HepG2 (cell line): Measurements from ENCODE around the gene SLC24A4. TPM values are rescaled to one million over a fixed set of nuclear protein-coding genes. Genes with fewer than 3 reads are reported as not detected.

Source experiments
- ATAC-seq: fragments of 200-7000 bp; cut with Tn5 transposase; 3 replicates; pipeline ENCODE4 v1.9.1; 2020; ENCODE audit warnings: mild to moderate bottlenecking, moderate library complexity
- BruUV-seq: library from RNA; stranded (reverse); fragments of 400-500 nt; replicated peaks from 2 replicates; lab custom pipeline; 2021; lab: Mats Ljungman, UMichigan
- CTCF ChIA-PET: fragments of 300-600 bp; formaldehyde crosslinking; extraction: SDS; loops from one replicate; lab custom pipeline; 2021; ENCODE audit warnings: low total read pairs, inconsistent platforms, low intra/inter-chr PET ratio; lab: Yijun Ruan, JAX
- POLR2A ChIA-PET: fragments of 350-600 bp; sonication (Branson Sonifier 250); formaldehyde crosslinking; loops from one replicate; lab custom pipeline; 2020; ENCODE audit warnings: antibody characterized with exemption, inconsistent platforms; lab: Yijun Ruan, JAX
- DNase-seq: peaks from one replicate; pipeline ENCODE4 v3.0.0-alpha.2; 2015; ENCODE audit warnings: low spot score
- FAIRE-seq: peaks from 3 replicates; lab custom pipeline; 2011; peaks lifted over from hg19 to GRCh38; lab: Jason Lieb, UNC
- H2AFZ ChIP-seq: one replicate; pipeline ENCODE4 v1.6.1; 2011; ENCODE audit warnings: low read length, inconsistent platforms
- H3K27ac ChIP-seq: fragments of 300-600 bp; 3 replicates; pipeline ENCODE4 v1.8.0; 2011; ENCODE audit warnings: mixed run types, mild to moderate bottlenecking, mixed read lengths, low read length, inconsistent platforms; ENCODE audit not compliant: insufficient read depth; ENCODE audit errors: extremely low read length
- H3K27me3 ChIP-seq, 2 experiments: fragments of 200-600 bp in 1 of 2; 2 replicates in 1 of 2; 3 replicates in 1 of 2; pipeline versions ENCODE4 v1.6.0 to v1.8.0; 2011; ENCODE audit warnings: low read length in 2 of 2, mild to moderate bottlenecking in 2 of 2, moderate library complexity in 2 of 2, inconsistent platforms in 1 of 2; ENCODE audit not compliant: insufficient read depth in 2 of 2, control insufficient read depth in 1 of 2
- H3K36me3 ChIP-seq, 2 experiments: fragments of 200-600 bp in 1 of 2; replicated peaks in 1 of 2; 2 replicates in 1 of 2; 3 replicates in 1 of 2; pipeline versions ENCODE4 v1.5.1 to v1.8.0; 2011; ENCODE audit warnings: low read length in 2 of 2, inconsistent platforms in 1 of 2; ENCODE audit not compliant: insufficient read depth in 2 of 2, control insufficient read depth in 1 of 2
- H3K4me1 ChIP-seq: 2 replicates; pipeline ENCODE4 v1.5.1; 2012; ENCODE audit warnings: low read length, inconsistent platforms; ENCODE audit not compliant: insufficient read depth
- H3K4me2 ChIP-seq: 2 replicates; pipeline ENCODE4 v1.6.0; 2011; ENCODE audit warnings: low read depth, low read length, inconsistent platforms
- H3K4me3 ChIP-seq, 3 experiments: fragments of 200-600 bp in 1 of 3; sonication (generic), shearing (Covaris generic) in 1 of 3; replicated peaks in 1 of 3; 2 replicates each; pipeline ENCODE4 v1.5.1; 2011 to 2016; ENCODE audit warnings: low read length in 3 of 3, inconsistent platforms in 2 of 3, low read depth in 2 of 3, mild to moderate bottlenecking in 2 of 3, control low read depth in 1 of 3, mixed read lengths in 1 of 3; ENCODE audit not compliant: insufficient read depth in 1 of 3
- H3K79me2 ChIP-seq: one replicate; pipeline ENCODE4 v1.6.1; 2011; ENCODE audit warnings: low read length, inconsistent platforms; ENCODE audit not compliant: insufficient read depth
- H3K9ac ChIP-seq: 2 replicates; pipeline ENCODE4 v1.6.0; 2011; ENCODE audit warnings: mild to moderate bottlenecking, low read depth, low read length, inconsistent platforms; ENCODE audit not compliant: insufficient read depth
- H3K9me3 ChIP-seq: 2 replicates; pipeline ENCODE4 v1.5.1; 2012; ENCODE audit warnings: mild to moderate bottlenecking, low read length
- H4K20me1 ChIP-seq: 2 replicates; pipeline ENCODE4 v1.6.0; 2011; ENCODE audit warnings: inconsistent platforms, mild to moderate bottlenecking, low read length, moderate library complexity; ENCODE audit not compliant: insufficient read depth
- BRCA1 ChIP-seq: sonication (generic); formaldehyde crosslinking; IDR thresholded peaks from 2 replicates; pipeline ENCODE4 v1.4.0; 2020; ENCODE audit warnings: missing genetic modification reagents
- CEBPB ChIP-seq: IDR thresholded peaks from 2 replicates; pipeline ENCODE4 v1.6.1; 2011; ENCODE audit warnings: low read depth, low read length, improper control_type of control experiment, borderline replicate concordance
- DDIT3 ChIP-seq: sonication (generic); formaldehyde crosslinking; IDR thresholded peaks from 2 replicates; pipeline ENCODE4 v1.4.0; 2020; ENCODE audit warnings: mild to moderate bottlenecking, missing genetic modification reagents
- LRRFIP1 ChIP-seq: sonication (generic); formaldehyde crosslinking; conservative IDR thresholded peaks from 2 replicates; pipeline ENCODE4 v1.4.0; 2020; ENCODE audit warnings: missing genetic modification reagents
- PRPF4 ChIP-seq: fragments of 200-400 bp; formaldehyde crosslinking; IDR thresholded peaks from 2 replicates; pipeline ENCODE4 v1.6.1; 2016; ENCODE audit warnings: low read length, low read depth; ENCODE audit not compliant: poor library complexity, severe bottlenecking
- ZIK1 ChIP-seq: sonication (generic); formaldehyde crosslinking; IDR thresholded peaks from 2 replicates; pipeline ENCODE4 v1.5.0; 2020; ENCODE audit warnings: mild to moderate bottlenecking, low read depth, missing genetic modification reagents, borderline replicate concordance
- ZNF124 ChIP-seq: sonication (generic); formaldehyde crosslinking; IDR thresholded peaks from 2 replicates; pipeline ENCODE4 v1.4.0; 2020; ENCODE audit warnings: missing genetic modification reagents
- ZNF296 ChIP-seq: sonication (generic); formaldehyde crosslinking; conservative IDR thresholded peaks from 2 replicates; pipeline ENCODE4 v1.5.0; 2020; ENCODE audit warnings: mild to moderate bottlenecking, missing genetic modification reagents
- ZNF343 ChIP-seq: sonication (generic); formaldehyde crosslinking; IDR thresholded peaks from 2 replicates; pipeline ENCODE4 v1.4.0; 2020; ENCODE audit warnings: mild to moderate bottlenecking, missing genetic modification reagents
- ZNF564 ChIP-seq: sonication (generic); formaldehyde crosslinking; IDR thresholded peaks from 2 replicates; pipeline ENCODE4 v1.8.1; 2023; ENCODE audit warnings: mild to moderate bottlenecking, missing genetic modification reagents
- ZNF607 ChIP-seq: sonication (generic); formaldehyde crosslinking; IDR thresholded peaks from 2 replicates; pipeline ENCODE4 v1.5.1; 2020; ENCODE audit warnings: missing genetic modification reagents, mild to moderate bottlenecking, borderline replicate concordance
- ZNF629 ChIP-seq: sonication (generic); formaldehyde crosslinking; conservative IDR thresholded peaks from 2 replicates; pipeline ENCODE4 v1.5.0; 2020; ENCODE audit warnings: missing genetic modification reagents
- WGBS: methylation state at CpG from one replicate; pipeline ENCODE4 v1.1.6; 2017; ENCODE audit warnings: low lambda C conversion rate; 5-methylcytosine and 5-hydroxymethylcytosine counted together
- in situ Hi-C: cut with HindIII; loops from 2 replicates; pipeline ENCODE4 v1.10.0; 2017; ENCODE audit warnings: low pct_unique_long_range_greater_than_20kb; ENCODE audit not compliant: extremely low pct_ligation_motif_present
- intact Hi-C: fragments of 100-400 bp; cut with micrococcal nuclease; formaldehyde crosslinking; loops from one replicate; pipeline ENCODE4 v1.10.0; 2022; ENCODE audit not compliant: unreplicated experiment
- polyA plus RNA-seq, 8 experiments: library from polyadenylated mRNA; depleted of rRNA in 3 of 8; stranded (reverse) in 7 of 8; unstranded in 1 of 8; fragments of >200 nt; fragmentation: Illumina TruSeq in 4 of 8; extraction: Trizol in 4 of 8; gene quantifications; 2 replicates each; pipeline versions ENCODE4 v1.2.1 to v1.2.3, GENCODE V29; 2011 to 2016; ENCODE audit warnings: low read depth in 4 of 8, missing spikeins in 1 of 8, mixed read lengths in 1 of 8; ENCODE audit not compliant: insufficient read depth in 1 of 8
- total RNA-seq, 5 experiments: library from RNA; depleted of rRNA; stranded (reverse); fragments of >200 nt; fragmentation: Illumina TruSeq; extraction: Trizol; gene quantifications; 2 replicates each; pipeline ENCODE4 v1.2.3, GENCODE V29; 2016; ENCODE audit warnings: low read depth in 1 of 5
- TF ChIP-seq, protein P1 (sequence below): sonication (generic); formaldehyde crosslinking; IDR thresholded peaks from 2 replicates; pipeline ENCODE4 v1.5.0; 2020; ENCODE audit warnings: missing genetic modification reagents
- TF ChIP-seq, protein P2 (sequence below): sonication (generic); formaldehyde crosslinking; IDR thresholded peaks from 2 replicates; pipeline ENCODE4 v1.5.0; 2020; ENCODE audit warnings: mild to moderate bottlenecking, low read depth, missing genetic modification reagents, borderline replicate concordance

Gene SLC24A4
- total and polyA plus RNA-seq, 2 of the 13 experiments (the other 11 are each of a cell fraction or from before 2014, with no cell fraction given): not detected

DNA sequence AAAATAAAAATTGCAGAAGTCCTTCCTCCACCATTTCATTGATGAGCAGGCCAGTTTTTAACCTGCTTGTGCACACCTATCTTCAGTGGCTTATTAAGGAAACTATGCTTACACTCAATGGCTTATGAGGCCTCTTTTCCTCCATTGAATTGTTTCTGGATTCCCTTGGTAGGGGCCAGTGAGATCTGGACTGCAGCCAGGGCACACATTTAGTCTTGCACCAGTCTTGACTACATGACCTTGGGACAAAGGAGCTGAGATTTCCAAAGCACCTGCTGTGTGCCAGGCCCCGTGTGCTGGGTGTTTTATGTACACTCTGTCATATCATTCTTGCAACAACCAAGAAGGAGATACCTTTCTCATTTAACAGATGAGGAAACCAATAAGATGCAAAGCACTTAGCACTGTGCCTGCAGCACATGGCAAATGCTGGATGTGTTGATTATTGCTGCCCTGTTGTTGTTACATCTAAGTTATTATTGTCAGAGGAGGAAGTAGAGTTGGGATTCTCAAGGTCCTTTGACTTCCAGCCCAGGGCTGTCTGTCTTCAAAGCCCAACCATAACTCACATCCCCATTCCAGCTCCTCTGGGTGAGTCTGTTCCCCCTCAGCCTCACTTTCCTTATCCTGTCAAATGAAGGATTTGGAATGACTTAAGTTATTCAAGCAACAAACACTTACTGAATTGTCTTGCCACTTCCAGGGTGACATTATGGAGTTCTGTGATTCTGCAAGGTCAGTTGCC lies 159.0 kb downstream of the SLC24A4 start:
- H4K20me1 ChIP-seq: no peaks in the 10 kb centered on the region
- FAIRE-seq (no peak), DNase-seq (no peak), ATAC-seq (no peak)
- ChIA-PET POLR2A (no interaction called here), CTCF (no interaction called here)
- H3K79me2 ChIP-seq: no peaks in the 10 kb centered on the region
- H3K4me3 ChIP-seq: no peak overlapping the region
- no peak overlapping the region for H2AFZ ChIP-seq
- H3K9ac ChIP-seq: no peak overlapping the region
- H3K27ac ChIP-seq: no peak overlapping the region
- intact Hi-C loops (no loop called here), in situ Hi-C loops (no loop called here)
- no peak overlapping the region for H3K4me2 ChIP-seq
- BruUV-seq: no TSS peak
- TF ChIP-seq ZNF343 (no peak), ZNF629 (CRISPR knock-in tag) (no peak), LRRFIP1 (CRISPR knock-in tag) (no peak), PRPF4 (no peak), BRCA1 (CRISPR knock-in tag) (no peak), CEBPB (no peak), ZIK1 (CRISPR knock-in tag) (no peak), ZNF296 (CRISPR knock-in tag) (no peak), ZNF124 (no peak), DDIT3 (CRISPR knock-in tag) (no peak), ZNF564 (CRISPR knock-in tag) (no peak), ZNF607 (CRISPR knock-in tag) (no peak)
- TF ChIP-seq, protein P1, sequence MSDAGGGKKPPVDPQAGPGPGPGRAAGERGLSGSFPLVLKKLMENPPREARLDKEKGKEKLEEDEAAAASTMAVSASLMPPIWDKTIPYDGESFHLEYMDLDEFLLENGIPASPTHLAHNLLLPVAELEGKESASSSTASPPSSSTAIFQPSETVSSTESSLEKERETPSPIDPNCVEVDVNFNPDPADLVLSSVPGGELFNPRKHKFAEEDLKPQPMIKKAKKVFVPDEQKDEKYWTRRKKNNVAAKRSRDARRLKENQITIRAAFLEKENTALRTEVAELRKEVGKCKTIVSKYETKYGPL (CRISPR knock-in tag): no peak
- TF ChIP-seq, protein P2, sequence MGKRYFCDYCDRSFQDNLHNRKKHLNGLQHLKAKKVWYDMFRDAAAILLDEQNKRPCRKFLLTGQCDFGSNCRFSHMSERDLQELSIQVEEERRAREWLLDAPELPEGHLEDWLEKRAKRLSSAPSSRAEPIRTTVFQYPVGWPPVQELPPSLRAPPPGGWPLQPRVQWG: no peak
- H3K4me1 ChIP-seq: peaks cover 6% of the 10 kb centered on the region; the same call in 1 of the 2 replicates
- no peaks in the 10 kb centered on the region for H3K9me3 ChIP-seq
- WGBS: 0% methylated on average over 1 of the region's 1 CpG
- no peaks in the 10 kb centered on the region for H3K36me3 ChIP-seq
- H3K27me3 ChIP-seq: peaks cover 3 to 12% of the 10 kb centered on the region in 2 experiments; a peak in 4 of 5 replicates
